ENCODE data around the gene PALM.
"Not testable (repeated sequence)": the region's sequence is repeated elsewhere in the genome, so short reads cannot be mapped to it uniquely, and the experiment has no call there.

Gene PALM, protein sequence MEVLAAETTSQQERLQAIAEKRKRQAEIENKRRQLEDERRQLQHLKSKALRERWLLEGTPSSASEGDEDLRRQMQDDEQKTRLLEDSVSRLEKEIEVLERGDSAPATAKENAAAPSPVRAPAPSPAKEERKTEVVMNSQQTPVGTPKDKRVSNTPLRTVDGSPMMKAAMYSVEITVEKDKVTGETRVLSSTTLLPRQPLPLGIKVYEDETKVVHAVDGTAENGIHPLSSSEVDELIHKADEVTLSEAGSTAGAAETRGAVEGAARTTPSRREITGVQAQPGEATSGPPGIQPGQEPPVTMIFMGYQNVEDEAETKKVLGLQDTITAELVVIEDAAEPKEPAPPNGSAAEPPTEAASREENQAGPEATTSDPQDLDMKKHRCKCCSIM

DNA sequence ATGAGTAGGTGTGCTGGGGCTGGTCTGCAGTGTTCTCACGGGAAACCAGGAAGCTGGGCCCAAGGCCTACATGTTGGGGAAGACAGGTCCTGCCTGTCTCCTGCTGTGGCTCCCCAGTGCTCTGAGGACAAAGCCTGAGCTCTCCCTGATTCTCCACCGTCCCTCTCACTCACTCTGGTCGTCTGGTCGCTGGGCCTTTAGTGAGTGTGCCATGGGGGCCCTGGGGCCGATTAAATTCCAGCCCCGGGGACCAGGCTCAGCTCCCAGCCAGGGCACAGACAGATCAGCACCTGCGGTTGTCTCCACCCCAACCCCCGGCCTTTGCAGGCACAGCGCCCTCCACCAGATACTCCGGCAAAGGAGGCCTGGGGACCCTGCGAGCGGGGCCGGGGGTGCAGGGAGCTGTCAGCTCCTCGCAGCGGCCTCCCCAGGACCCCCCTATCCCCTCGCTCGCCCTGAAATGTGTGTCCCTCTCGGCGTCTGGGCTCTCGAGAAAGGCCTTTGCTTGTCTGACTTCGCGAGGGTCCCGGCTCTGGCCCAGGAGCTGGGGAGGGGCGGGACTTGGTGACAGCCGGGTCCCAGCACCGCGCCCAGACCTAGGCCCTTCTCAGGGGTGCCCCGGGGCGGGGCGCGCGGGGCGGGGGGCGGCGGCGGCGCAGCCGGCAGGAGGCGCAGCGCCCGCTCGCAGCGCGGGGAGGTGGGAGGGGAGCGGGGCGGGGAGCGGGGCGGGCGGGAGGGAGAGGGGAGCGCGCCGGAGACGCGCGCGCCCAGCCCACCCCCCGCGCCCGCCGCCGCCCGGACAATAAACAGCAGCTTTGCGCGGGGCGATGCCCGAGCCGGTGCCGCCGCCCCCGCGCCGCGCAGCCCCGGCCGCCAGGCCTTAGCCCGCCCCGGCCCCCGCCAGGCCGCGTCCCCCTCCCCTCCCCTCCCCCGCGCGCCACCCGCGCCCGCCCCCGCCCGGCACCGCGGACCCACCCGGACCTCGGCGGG is at the start of gene PALM:
Gene PALM (plus strand): TSS at position 782 of the 990 bp plus-strand sequence. CDS start 212 bp downstream, outside the sequence.
- no peak for DNase-seq

DNA sequence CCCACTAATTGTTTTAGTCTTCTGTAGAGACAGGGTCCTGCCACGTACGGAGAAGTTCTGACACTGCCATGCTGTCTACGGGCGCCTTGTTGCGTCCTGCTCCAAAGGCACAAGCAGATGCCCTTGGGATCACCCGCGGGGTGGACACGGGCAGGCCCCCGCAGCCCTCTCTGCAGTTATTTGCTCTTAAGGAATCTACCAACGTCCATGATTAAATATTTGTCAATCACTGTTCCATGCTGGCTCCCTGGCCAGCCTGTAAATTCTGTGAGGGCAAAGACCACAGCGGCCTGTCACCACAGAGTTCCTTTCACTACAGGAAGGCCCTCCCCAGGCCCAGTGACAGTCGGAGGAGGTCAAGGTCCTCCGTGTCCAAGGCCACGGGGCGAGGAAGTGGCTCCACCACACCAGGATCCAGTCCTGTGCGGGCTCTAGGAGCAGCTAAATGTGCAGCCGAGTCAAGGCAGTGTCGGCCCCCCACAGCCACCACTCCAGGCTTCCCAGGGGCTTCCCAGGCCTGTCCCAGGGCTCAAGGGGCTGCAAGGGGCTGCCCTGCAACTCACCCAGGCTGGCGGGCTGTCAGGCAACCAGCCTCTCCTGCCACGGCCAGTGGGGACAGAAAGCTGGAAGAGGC is 47.8 kb upstream of the PALM start:
- no peak for DNase-seq

DNA sequence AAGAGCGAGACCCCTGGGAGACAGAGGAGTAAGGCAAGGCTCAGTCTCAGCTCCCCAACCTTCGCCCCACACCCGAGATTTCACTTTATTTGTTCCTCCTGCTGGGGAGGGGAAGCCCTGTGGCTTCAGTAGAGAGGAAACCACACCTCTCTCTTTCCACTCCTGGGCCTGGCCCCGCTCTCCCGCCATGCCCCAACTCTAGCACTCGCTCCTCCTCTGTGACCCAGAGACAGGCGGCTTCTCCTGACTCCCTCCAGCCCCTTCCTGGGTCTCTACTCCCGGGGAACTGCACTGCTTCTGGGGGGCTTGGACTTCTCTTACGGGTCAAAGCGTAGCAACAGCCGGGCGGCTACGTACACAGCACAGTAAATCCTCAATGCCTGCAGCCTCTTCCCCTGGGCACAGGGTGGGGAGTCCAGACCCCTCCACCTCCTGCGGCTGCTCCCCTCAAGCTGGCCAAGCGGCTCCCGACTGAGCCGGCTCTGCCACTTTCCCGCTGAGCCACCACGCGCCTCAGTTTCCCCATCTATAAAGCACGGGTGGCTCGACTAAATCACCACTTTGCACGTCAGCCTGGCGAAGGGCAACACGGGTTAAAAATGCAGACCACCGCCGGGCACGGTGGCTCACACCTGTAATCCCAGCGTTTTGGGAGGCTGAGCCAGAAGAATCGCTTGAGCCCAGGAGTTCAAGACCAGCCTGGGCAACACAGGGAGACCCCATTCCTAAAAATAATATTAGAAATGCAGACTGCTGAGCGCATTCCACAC is 47.1 kb upstream of the PALM start:
- peak; percentile 40 for DNase-seq

DNA sequence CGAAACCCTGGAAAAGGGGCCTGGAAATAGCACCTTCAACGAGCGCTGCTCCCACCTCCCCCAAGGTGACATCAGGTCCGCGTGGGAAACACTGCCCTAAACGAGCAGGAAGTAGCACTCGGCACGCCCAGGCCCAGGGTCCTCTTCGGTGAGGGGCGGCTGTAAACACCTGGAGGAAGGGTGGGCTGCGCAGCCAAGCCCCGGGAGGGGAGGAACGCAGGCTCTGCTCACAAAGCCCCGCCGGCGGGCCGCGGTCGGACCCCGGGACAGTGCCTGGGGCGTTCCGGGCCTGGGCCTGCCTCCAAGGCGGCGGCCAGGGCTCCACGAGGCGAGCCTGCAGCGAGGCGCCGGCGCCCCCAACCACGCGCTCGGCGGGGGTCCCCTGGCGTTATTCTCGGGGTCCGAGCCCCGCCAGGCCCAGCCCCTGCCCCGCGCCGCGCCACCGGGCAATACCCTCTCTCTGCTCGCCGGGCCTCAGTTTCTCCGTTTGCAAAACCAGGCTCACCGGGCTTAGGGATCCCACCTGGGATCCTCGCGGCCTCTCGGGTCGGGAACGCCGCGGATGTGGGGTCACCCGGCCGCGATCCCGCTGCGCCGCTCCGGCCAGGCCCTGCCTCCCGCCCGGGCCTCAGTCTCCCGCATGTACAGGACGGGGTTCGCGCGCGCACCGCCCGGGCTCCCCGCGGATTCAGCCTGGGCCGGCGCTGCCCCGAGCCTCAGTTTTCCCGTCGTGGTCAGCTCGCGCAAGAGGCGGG is 46.4 kb upstream of the PALM start:
- no peak for DNase-seq

DNA sequence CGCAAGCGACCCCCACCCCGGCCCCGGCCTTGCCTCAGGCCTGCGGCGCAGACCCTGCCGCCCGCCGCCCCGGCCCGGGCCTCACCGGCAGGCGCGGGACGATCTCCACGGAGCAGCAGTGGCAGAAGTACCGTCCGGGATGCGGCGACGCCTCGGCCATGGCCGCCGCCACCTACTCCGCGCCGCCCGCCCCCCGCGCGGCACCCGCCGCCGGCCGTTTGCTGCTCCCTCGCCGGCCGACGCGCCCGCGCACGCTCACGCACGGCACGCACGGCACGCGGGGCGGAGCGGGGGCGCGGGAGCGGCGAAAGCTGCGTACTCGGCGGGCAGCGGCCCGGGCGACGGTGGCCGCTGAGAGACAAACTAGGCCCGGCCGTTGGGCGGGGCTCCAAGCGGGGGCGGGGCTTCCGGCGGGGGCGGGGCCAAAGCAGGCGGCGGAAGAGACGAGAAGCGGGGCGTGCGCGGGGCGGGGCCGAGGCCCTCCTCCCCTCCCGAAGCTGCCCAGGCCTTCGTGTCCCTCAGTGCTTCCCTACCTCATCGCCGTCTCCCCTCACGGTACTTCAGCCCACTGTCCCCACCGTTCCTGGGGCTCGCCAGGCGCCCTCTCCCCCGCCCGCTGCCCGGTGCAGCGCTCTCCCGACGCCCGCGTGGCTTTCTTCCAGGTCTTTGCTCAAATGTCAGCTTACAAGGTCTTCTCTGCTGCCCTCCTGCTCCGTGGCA is 45.6 kb upstream of the PALM start, which contains the start of gene RNF126:
Gene RNF126 (minus strand): TSS at position 253 of the 720 bp plus-strand sequence. CDS start 93 bp downstream, at position 160.
- peak; percentile 84 for DNase-seq

DNA sequence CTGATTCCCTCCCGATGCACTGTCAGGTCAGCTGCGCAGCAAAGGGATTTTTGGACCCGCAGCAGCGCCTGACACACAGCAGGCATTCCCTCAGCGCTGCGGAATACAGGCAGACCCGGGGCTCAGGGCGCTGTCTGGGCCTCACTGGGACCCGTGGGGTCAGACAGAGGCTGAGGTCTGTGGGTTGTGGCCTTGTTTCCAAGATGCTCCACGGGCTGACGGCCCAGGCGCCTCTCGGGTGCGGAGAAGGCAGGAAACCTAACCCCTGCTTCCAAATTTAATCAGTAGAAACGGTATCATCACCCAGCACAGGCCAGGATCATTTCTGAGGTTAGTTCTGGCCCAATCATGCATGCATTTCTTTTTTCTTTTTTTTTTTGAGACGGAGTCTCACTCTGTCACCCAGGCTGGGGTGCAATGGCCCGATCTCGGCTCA is 45.0 kb upstream of the PALM start:
- DNase-seq: peak; percentile 46

DNA sequence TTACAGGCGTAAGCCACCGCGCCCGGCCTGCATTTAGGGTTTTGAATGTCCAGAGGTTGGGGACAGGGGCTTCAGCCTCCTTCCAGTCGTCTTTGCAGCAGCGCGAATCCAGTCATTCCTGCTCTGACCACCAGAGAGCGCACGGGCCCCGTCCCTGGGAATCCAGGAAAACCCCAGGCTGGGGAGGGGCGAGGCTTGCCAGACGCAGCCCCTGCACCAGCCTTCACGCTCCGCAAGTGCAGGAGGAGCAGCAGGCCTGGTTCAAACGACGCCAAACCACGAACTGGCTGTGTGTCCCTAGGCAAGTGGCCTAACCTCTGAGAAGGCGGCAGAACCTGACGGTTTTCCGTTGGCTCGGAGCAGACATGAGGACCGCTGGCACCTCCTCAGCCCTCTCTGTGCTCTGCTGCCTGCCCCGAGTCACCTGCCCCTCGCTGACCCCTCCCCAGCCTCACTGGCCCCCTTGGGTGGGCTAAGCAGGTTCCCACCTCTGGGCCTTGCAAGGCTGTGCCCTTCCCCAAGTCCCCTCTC is 43.8 kb upstream of the PALM start:
- DNase-seq: peak; percentile 49

DNA sequence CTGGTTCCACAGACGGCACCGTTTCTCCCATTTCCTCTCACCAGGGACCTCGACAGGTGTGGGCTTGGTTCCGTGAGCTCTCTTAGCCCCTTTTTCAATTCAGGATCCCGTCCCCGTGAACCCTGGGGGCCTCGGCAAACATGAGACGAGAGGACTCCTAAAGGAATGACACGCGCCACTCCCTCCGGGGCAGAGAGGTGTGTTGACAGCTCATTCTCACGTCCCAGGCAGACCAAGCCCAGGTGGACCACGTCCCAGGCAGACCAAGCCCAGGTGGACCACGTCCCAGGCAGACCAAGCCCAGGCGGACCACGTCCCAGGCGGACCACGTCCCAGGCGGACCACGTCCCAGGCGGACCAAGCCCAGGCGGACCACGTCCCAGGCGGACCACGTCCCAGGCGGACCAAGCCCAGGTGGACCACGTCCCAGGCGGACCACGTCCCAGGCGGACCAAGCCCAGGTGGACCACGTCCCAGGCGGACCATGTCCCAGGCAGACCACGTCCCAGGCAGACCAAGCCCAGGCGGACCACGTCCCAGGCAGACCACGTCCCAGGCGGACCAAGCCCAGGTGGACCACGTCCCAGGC is 41.7 kb upstream of the PALM start:
- not testable (repeated sequence) for DNase-seq

DNA sequence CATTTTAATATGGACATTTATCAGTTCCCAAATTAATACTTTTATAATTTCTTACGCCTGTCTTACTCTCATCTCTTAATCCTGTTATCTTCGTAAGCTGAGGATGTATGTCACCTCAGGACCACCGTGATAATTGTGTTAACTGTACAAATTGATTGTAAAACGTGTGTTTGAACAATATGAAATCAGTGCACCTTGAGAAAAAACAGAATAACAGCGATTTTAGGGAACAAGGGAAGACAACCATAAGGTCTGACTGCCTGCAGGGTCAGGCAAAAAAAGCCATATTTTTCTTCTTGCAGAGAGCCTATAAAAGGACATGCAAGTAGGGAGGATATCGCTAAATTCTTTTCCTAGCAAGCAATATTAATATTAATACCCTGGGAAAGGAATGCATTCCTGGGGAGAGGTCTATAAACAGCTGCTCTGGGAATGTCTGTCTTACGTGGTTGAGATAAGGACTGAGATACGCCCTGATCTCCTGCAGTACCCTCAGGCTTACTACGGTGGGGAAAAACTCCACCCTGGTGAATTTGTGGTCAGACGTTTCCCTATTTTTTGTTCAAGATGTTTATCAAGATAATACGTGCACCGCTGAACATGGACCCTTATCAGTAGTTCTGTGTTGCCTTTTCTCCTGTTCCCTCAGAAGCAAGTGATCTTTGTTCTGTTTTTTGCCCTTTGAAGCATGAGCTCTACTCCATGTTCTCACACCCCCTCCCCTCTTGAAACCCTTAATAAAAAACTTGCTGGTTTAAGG is 39.9 kb upstream of the PALM start:
- peak; percentile 91 for DNase-seq

DNA sequence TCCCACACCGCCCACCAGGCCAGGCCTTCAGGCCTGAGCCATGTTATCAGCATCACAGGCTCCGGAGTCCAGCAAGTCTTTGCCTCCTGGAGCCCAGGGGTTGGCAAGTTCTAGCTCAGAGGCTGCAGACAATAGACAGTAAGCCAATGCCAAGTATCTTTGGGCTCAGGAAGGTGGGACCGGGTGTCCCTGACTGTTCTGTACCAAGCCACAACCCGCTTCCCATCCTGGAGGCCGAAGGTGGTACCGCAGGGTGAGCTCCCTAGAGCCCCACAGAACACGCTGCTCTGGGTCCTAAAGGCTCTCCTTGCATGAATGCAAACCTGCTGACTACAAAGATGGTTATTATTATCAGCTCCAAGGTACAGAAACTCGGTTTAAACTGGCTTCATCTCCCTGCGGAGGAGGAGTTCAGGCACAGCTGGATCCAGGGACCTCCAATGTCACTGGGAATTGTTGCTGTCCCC is 38.1 kb upstream of the PALM start:
- no peak for DNase-seq

DNA sequence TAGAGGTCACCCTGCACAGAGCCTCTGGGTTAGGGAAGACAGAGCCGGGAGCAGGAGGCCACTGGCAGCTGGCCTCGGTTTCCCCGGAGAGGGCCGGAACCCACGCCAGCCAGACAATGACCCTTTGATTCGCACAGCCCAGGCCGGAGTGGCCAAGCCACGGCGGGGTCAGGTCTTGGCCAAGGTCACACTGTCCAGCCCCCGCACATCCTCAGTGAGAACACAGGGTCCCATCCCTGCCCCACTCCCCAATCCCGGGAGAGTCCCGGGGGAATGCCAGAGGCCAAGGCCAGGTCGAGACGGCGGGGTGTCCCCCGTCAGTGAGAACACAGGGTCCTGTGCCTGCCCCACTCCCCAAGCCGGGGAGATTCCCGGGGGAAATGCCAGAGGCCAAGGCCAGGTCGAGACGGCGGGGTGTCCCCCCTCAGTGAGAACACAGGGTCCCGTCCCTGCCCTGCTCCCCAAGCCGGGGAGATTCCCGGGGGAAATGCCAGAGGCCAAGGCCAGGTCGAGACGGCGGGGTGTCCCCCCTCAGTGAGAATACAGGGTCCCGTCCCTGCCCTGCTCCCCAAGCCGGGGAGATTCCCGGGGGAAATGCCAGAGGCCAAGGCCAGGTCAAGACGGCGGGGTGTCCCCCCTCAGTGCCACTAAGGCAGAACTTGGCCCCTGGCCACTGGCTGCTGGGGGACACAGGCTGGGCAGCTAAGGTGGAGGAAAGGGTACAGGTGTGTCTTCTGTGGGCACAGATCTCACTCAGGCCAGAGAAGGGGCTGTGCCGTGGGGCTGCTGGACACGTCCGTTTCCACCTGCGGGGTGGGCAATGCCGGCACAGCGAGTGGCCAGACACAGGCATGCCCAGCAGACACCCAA is 34.2 kb upstream of the PALM start:
- DNase-seq: no peak

DNA sequence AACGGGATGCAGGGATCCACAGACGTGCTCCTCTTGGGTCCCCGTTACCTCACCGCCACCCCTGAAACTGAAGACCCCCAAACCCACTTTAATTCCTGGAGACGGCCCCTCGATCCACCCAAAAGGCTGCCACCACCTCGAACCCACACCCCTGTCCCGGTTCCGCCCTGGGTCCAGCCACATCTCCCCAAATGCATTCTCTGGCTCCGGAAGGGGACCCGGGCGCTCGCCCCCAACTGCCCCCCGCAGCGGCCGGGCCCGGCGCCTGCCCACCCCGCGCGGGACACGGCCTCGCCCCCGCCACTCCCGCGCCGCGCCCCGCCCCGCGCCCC is 32.8 kb upstream of the PALM start:
- no peak for DNase-seq

DNA sequence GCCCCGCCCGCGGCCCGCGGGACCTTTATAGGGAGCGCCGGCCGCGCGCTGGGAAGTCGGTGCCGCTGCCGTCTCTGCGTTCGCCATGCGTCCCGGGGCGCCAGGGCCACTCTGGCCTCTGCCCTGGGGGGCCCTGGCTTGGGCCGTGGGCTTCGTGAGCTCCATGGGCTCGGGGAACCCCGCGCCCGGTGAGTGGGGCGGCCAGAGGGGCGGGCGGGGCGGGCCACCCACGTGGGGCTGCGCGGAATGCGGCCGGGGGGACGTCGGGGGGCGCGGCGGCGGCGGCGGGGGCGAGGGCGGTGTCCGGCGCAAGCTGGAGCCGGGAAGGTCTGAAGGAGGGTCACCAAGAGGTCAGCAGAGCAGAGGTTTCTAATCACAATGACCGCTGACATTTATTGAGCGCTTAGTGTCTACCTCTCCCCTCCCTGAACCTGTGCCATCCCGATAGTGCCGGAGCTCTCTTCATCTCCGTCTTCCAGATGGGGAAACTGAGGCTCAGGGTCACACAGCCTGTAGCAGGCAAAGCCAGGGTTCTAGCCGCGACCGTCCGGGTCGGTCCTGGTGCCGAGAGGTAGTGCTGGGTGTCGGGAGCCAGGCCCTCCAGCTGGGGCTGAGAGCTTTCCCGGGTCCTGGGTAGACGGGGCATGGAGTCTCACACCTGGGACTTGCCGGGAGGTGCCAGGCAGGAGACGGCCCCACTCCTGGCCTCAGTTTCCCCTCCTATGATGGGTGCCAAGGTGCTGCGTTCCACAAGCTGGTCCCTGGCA is 32.2 kb upstream of the PALM start, which contains the start of gene FSTL3:
Gene FSTL3 (plus strand): TSS at position 54 of the 767 bp plus-strand sequence. CDS start 32 bp downstream, at position 86.
- no peak for DNase-seq

DNA sequence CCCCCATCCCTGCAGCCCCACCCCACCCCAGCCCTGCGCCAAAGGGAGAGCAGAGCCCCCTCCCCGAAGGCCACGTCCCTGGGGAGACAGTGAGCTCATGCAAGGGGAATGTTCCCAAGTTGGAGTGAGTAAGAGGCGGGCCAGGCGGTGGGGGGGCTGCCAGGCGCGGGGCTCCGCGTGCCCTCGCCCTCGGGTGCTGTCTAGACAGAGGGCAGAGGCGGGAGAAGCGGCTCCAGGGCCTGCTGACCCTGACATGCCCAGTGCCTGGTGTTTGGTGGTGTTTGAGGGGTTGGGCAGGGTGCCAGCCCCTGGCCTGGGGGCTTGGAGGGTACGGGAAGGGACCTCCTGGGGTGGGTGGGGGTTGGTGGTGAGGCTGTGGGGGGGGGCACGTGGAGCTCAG is 31.5 kb upstream of the PALM start:
- DNase-seq: no peak

DNA sequence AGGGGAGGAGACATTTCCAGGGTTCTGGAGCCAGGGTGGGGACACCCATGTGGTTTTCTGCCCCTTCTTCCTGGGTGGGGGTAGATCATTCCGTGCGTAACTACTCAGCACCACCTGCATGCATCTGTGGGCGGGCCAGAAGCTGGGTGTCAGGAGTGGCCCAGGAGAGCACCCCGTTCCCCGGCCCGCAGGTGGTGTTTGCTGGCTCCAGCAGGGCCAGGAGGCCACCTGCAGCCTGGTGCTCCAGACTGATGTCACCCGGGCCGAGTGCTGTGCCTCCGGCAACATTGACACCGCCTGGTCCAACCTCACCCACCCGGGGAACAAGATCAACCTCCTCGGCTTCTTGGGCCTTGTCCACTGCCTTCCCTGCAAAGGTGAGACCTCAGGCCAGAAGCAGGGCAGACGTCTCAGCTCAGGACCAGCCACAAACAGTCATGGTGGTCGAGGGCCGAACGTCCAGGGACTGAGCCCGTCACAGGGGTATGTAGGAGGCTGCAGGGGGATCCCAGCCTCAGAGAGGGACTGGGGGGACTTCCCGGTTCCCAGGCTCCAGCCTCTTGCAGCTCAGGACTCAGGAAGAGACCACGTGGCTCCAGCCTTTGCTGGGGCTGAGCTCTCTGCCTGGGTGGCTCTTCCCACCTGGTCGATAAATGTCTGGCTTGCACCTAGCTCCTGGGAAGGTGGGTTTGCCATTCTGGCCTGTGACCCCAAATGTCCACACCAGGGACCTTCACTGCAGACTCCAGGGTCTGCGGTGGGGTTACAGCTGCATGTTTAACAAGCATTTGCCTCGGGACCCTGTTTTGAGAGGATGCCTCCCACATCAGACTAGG is 30.9 kb upstream of the PALM start:
- DNase-seq: no peak

DNA sequence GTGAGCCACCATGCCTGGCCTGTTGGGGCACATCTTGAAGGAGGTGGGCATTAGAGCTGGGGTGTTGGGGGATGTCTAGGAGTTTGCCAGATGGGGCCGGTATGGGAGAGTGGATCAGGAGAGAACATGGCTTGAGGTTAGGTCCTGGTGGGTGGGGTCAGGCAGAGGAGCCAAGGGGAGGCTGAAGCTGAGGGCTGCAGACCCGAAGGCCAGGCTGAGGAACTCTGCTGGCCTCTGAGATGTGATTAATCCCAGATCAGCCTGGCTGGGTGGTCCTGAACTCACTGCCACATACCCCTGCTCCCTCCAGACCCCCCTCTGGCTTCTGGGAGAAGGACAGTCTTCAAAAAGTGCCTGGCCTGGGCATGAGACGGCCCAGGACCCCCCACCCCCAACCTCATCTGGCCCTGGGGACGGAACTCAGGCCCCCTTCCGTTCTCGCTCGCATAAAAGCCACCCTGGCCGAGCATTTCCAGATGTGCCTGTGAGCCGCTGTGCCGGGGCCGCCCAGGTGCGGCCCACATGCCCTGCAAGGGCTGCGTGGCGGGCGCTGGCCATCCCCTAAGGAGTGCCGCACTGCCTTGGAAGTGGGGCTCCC is 29.8 kb upstream of the PALM start:
- DNase-seq: no peak
